OCI-LY7 (cell line): ENCODE results near the gene STAG2. TPM values are rescaled to one million over a fixed set of nuclear protein-coding genes. Genes with fewer than 3 reads are reported as not detected.

Source experiments
- BruUV-seq: library from RNA; stranded (reverse); fragments of 400-500 nt; replicated peaks from 2 replicates; lab custom pipeline; 2021; lab: Mats Ljungman, UMichigan
- CTCF ChIA-PET: fragments of 300-600 bp; sonication (Branson Sonifier 250); formaldehyde crosslinking; loops from one replicate; lab custom pipeline; 2022; ENCODE audit warnings: antibody characterized with exemption; ENCODE audit not compliant: unreplicated experiment; lab: Charles Lee
- POLR2A ChIA-PET: fragments of 300-600 bp; sonication (Branson Sonifier 250); formaldehyde crosslinking; loops from one replicate; lab custom pipeline; 2022; ENCODE audit warnings: antibody characterized with exemption; lab: Charles Lee
- DNase-seq: peaks from one replicate; pipeline ENCODE4 v3.0.0-alpha.2; 2015; ENCODE audit warnings: low spot score
- H2AFZ ChIP-seq: fragments of 200-600 bp; sonication (generic), shearing (Covaris generic); 2 replicates; pipeline ENCODE4 v1.6.1; 2014; ENCODE audit warnings: mild to moderate bottlenecking, antibody characterized with exemption, low read length, moderate library complexity
- H3K27ac ChIP-seq: fragments of 200-600 bp; sonication (generic); 2 replicates; pipeline ENCODE4 v1.5.1; 2014; ENCODE audit warnings: mixed run types, low read depth, mild to moderate bottlenecking, moderate library complexity, low read length, inconsistent platforms; ENCODE audit not compliant: poor library complexity, severe bottlenecking
- H3K36me3 ChIP-seq: fragments of 200-600 bp; sonication (generic); 2 replicates; pipeline ENCODE4 v1.6.1; 2014; ENCODE audit warnings: mild to moderate bottlenecking, antibody characterized with exemption, low read length, moderate library complexity, mixed read lengths; ENCODE audit not compliant: insufficient read depth
- H3K4me1 ChIP-seq: fragments of 200-600 bp; sonication (generic); 2 replicates; pipeline ENCODE4 v1.5.1; 2014; ENCODE audit warnings: mild to moderate bottlenecking, low read length; ENCODE audit not compliant: insufficient read depth, poor library complexity, severe bottlenecking
- H3K4me2 ChIP-seq: fragments of 200-600 bp; sonication (generic); 2 replicates; pipeline ENCODE4 v1.6.1; 2014; ENCODE audit warnings: mild to moderate bottlenecking, low read length
- H3K4me3 ChIP-seq: fragments of 200-600 bp; sonication (generic); 2 replicates; pipeline ENCODE4 v1.5.1; 2014; ENCODE audit warnings: mild to moderate bottlenecking, low read depth, low read length; ENCODE audit not compliant: poor library complexity, severe bottlenecking
- H3K79me2 ChIP-seq: fragments of 200-600 bp; sonication (generic); 2 replicates; pipeline ENCODE4 v1.6.1; 2016; ENCODE audit warnings: low read depth, mild to moderate bottlenecking, low read length, moderate library complexity, mixed read lengths; ENCODE audit not compliant: insufficient read depth
- H3K9me2 ChIP-seq: fragments of 200-600 bp; sonication (generic); 2 replicates; pipeline ENCODE4 v1.6.1; 2016; ENCODE audit warnings: mild to moderate bottlenecking, low read length, mixed read lengths; ENCODE audit not compliant: insufficient read depth
- H3K9me3 ChIP-seq: fragments of 200-600 bp; sonication (generic); 2 replicates; pipeline ENCODE4 v1.6.1; 2014; ENCODE audit warnings: mild to moderate bottlenecking, mixed run types, low read length, mixed read lengths
- H4K20me1 ChIP-seq: fragments of 200-600 bp; sonication (generic); 2 replicates; pipeline ENCODE4 v1.6.1; 2014; ENCODE audit warnings: mild to moderate bottlenecking, antibody characterized with exemption, low read length, moderate library complexity, mixed read lengths; ENCODE audit not compliant: insufficient read depth
- CTCF ChIP-seq: fragments of 200-600 bp; sonication (generic); conservative IDR thresholded peaks from 2 replicates; pipeline ENCODE4 v1.5.1; 2014; ENCODE audit warnings: mild to moderate bottlenecking, antibody characterized with exemption, low read length, moderate library complexity, mixed read lengths
- EZH2phosphoT487 ChIP-seq: fragments of 200-600 bp; sonication (generic); IDR thresholded peaks from 2 replicates; pipeline ENCODE4 v1.6.1; 2018; ENCODE audit warnings: low read depth, borderline replicate concordance, mild to moderate bottlenecking, mixed run types, antibody characterized with exemption, low read length, moderate library complexity, mixed read lengths
- intact Hi-C: fragments of 100-400 bp; cut with micrococcal nuclease; formaldehyde crosslinking; loops from one replicate; pipeline ENCODE4 v1.10.0; 2022; ENCODE audit not compliant: unreplicated experiment
- total RNA-seq, 2 experiments: library from RNA; depleted of rRNA in 1 of 2; stranded (reverse); fragments of >200 nt in 1 of 2; shearing (Covaris generic) in 1 of 2; gene quantifications; 2 replicates each; pipeline ENCODE4 v1.2.3, GENCODE V29; 2014 to 2022

STAG2 gene
- total RNA-seq, 2 experiments from 2014 or later = 56.7 to 68.9 TPM

GRCh38 chrX:123990169-123990568 is 28.7 kb downstream of the STAG2 start:
- H3K27ac ChIP-seq = no peak overlapping the region
- no TSS peak for BruUV-seq
- no peak for TF ChIP-seq CTCF
- no peak for TF ChIP-seq EZH2phosphoT487
- H3K79me2 ChIP-seq = peaks cover 90% of the 10 kb centered on the region
- H3K36me3 ChIP-seq = peaks cover 17% of the 10 kb centered on the region
- H3K4me2 ChIP-seq = no peak overlapping the region
- no peak overlapping the region for H3K4me3 ChIP-seq
- ChIA-PET POLR2A (no interaction called here), CTCF (no interaction called here)
- no peaks in the 10 kb centered on the region; the same call in 1 of the 2 replicates for H4K20me1 ChIP-seq
- intact Hi-C loops = no loop called here
- no peak overlapping the region for H2AFZ ChIP-seq
- H3K9me2 ChIP-seq = no peaks in the 10 kb centered on the region
- no peak for DNase-seq
- no peaks in the 10 kb centered on the region for H3K4me1 ChIP-seq
- no peaks in the 10 kb centered on the region for H3K9me3 ChIP-seq

DNA sequence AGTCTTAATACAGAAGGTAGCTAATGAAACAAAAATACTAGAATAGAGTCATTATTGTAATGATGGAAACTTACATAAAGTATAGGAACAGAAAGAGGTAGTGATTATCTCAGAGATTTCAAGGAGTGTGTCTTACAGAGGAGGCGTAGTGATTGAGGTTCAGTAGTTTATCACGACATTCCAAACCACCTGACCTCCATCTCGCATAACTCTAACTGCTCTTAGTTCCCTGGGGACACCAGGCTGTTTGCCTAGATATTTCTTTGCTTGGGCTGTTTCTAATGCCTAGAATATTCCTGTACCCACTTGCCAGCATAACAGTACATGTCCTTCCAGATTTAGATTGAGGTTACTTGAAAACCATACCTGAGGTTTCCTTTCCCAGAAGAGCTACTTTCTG is 29.1 kb downstream of the STAG2 start:
- no TSS peak for BruUV-seq
- no peaks in the 10 kb centered on the region for H4K20me1 ChIP-seq
- peaks cover 89% of the 10 kb centered on the region for H3K79me2 ChIP-seq
- H3K9me3 ChIP-seq = no peaks in the 10 kb centered on the region
- TF ChIP-seq CTCF = no peak
- no peak for TF ChIP-seq EZH2phosphoT487
- peaks cover 17% of the 10 kb centered on the region for H3K36me3 ChIP-seq
- H3K9me2 ChIP-seq = no peaks in the 10 kb centered on the region
- no peak overlapping the region for H3K27ac ChIP-seq
- H2AFZ ChIP-seq = no peak overlapping the region
- no peak overlapping the region for H3K4me2 ChIP-seq
- ChIA-PET POLR2A (interaction anchor here (1.6 kb wide), 1 partner anchor 79 kb away, joined by 4 read pairs; no protein-coding TSS in a partner anchor), CTCF (no interaction called here)
- no peaks in the 10 kb centered on the region for H3K4me1 ChIP-seq
- no peak overlapping the region for H3K4me3 ChIP-seq
- intact Hi-C loops = no loop called here
- DNase-seq = no peak

GRCh38 chrX:123993326-123993725 is 31.8 kb downstream of the STAG2 start:
- ChIA-PET POLR2A (no interaction called here), CTCF (no interaction called here)
- TF ChIP-seq CTCF (no peak), EZH2phosphoT487 (no peak)
- H3K27ac ChIP-seq = no peak overlapping the region
- no peak for DNase-seq
- no peaks in the 10 kb centered on the region; the same call in 1 of the 2 replicates for H4K20me1 ChIP-seq
- peaks cover 92% of the 10 kb centered on the region for H3K79me2 ChIP-seq
- no peak overlapping the region for H3K4me2 ChIP-seq
- H3K4me3 ChIP-seq = no peak overlapping the region
- BruUV-seq = no TSS peak
- H3K9me2 ChIP-seq = no peaks in the 10 kb centered on the region
- intact Hi-C loops = no loop called here
- peaks cover 13% of the 10 kb centered on the region for H3K36me3 ChIP-seq
- no peak overlapping the region for H2AFZ ChIP-seq
- H3K4me1 ChIP-seq = no peaks in the 10 kb centered on the region
- no peaks in the 10 kb centered on the region for H3K9me3 ChIP-seq
